ENCODE data around the gene TFCP2. TPM values are rescaled to one million over a fixed set of nuclear protein-coding genes. Genes with fewer than 3 reads are reported as not detected.

TFCP2 gene
- total and polyA plus RNA-seq, 2 of the 13 experiments (the other 11 are each of a cell fraction or from before 2014, with no cell fraction given) = 7.6 to 10.0 TPM

GRCh38 chr12:51172515-51173431, at the start of gene TFCP2 (continued):
- TF ChIP-seq, protein P1, sequence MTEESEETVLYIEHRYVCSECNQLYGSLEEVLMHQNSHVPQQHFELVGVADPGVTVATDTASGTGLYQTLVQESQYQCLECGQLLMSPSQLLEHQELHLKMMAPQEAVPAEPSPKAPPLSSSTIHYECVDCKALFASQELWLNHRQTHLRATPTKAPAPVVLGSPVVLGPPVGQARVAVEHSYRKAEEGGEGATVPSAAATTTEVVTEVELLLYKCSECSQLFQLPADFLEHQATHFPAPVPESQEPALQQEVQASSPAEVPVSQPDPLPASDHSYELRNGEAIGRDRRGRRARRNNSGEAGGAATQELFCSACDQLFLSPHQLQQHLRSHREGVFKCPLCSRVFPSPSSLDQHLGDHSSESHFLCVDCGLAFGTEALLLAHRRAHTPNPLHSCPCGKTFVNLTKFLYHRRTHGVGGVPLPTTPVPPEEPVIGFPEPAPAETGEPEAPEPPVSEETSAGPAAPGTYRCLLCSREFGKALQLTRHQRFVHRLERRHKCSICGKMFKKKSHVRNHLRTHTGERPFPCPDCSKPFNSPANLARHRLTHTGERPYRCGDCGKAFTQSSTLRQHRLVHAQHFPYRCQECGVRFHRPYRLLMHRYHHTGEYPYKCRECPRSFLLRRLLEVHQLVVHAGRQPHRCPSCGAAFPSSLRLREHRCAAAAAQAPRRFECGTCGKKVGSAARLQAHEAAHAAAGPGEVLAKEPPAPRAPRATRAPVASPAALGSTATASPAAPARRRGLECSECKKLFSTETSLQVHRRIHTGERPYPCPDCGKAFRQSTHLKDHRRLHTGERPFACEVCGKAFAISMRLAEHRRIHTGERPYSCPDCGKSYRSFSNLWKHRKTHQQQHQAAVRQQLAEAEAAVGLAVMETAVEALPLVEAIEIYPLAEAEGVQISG (CRISPR knock-in tag; IDR thresholded peaks at IDR 0.05) = peak; percentile 46
- TF ChIP-seq PCBP1 (IDR thresholded peaks at IDR 0.05; ENCODE audit: borderline replicate concordance, low read depth, low read length) = no peak
- TF ChIP-seq ZNF670 (CRISPR knock-in tag; IDR thresholded peaks at IDR 0.05; ENCODE audit: borderline replicate concordance) = peak; percentile 85
- peak; percentile 68 to 87 for TF ChIP-seq POLR2A (IDR thresholded peaks at IDR 0.05; ENCODE audit: insufficient read depth in 1 of 2, low read depth in 2 of 2, low read length in 2 of 2)
- TF ChIP-seq PATZ1 (CRISPR knock-in tag; IDR thresholded peaks at IDR 0.05) = peak; percentile 85
- TF ChIP-seq ARID4A (CRISPR knock-in tag; IDR thresholded peaks at IDR 0.05; ENCODE audit: borderline replicate concordance) = peak; percentile 83; the same call in 1 of the 2 replicates
- TF ChIP-seq, protein P2, sequence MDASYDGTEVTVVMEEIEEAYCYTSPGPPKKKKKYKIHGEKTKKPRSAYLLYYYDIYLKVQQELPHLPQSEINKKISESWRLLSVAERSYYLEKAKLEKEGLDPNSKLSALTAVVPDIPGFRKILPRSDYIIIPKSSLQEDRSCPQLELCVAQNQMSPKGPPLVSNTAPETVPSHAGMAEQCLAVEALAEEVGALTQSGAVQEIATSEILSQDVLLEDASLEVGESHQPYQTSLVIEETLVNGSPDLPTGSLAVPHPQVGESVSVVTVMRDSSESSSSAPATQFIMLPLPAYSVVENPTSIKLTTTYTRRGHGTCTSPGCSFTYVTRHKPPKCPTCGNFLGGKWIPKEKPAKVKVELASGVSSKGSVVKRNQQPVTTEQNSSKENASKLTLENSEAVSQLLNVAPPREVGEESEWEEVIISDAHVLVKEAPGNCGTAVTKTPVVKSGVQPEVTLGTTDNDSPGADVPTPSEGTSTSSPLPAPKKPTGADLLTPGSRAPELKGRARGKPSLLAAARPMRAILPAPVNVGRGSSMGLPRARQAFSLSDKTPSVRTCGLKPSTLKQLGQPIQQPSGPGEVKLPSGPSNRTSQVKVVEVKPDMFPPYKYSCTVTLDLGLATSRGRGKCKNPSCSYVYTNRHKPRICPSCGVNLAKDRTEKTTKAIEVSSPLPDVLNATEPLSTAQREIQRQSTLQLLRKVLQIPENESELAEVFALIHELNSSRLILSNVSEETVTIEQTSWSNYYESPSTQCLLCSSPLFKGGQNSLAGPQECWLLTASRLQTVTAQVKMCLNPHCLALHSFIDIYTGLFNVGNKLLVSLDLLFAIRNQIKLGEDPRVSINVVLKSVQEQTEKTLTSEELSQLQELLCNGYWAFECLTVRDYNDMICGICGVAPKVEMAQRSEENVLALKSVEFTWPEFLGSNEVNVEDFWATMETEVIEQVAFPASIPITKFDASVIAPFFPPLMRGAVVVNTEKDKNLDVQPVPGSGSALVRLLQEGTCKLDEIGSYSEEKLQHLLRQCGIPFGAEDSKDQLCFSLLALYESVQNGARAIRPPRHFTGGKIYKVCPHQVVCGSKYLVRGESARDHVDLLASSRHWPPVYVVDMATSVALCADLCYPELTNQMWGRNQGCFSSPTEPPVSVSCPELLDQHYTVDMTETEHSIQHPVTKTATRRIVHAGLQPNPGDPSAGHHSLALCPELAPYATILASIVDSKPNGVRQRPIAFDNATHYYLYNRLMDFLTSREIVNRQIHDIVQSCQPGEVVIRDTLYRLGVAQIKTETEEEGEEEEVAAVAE (CRISPR knock-in tag; IDR thresholded peaks at IDR 0.05; ENCODE audit: borderline replicate concordance) = peak; percentile 74; the same call in 1 of the 2 replicates
- TF ChIP-seq ZNF343 (CRISPR knock-in tag; IDR thresholded peaks at IDR 0.05) = no peak
- peak; percentile 60 for TF ChIP-seq TBL1XR1 (IDR thresholded peaks at IDR 0.05; ENCODE audit: borderline replicate concordance, low read length, partially characterized antibody)
- peak; percentile 72 for TF ChIP-seq ZNF501 (CRISPR knock-in tag; IDR thresholded peaks at IDR 0.05)
- TF ChIP-seq DNMT1 (CRISPR knock-in tag; IDR thresholded peaks at IDR 0.05) = peak; percentile 42; the same call in 1 of the 2 replicates
- no peak for TF ChIP-seq HOXA7 (CRISPR knock-in tag; IDR thresholded peaks at IDR 0.05)
- 0 out of 2 replicates have a peak, but pooled peaks have one; percentile 64 for TF ChIP-seq TOE1 (CRISPR knock-in tag; IDR thresholded peaks at IDR 0.05)
- peak; percentile 76 for TF ChIP-seq POLR2AphosphoS5 (IDR thresholded peaks at IDR 0.05; ENCODE audit: low read depth, low read length)

Measured in HepG2 (cell line).